NCI-H2081 (cell line): ENCODE results near the gene ACTN2.

Experiments used
- DNase-seq, 2 experiments: peaks; one replicate each; lab custom pipeline; 2025; lab: John Stamatoyannopoulos, UW

Gene ACTN2

DNA sequence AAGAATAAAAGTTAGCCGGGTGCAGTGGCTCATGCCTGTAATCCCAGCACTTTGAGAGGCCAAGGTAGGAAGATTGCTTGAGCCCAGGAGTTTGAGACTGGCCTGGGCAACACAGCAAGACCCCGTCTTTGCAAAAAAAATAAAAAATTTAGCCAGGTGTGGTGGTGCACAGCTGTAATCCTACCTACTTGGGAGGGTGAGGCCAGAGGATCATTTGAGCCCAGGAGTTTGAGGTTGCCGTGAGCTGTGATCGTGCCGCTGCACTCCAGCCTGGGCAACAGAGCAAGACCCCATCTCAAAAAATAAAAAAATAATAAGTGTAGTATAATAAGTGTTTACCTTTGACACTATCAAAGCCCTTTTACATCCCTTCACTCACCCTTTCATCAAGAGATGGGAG lies 5.0 kb downstream of the ACTN2 start:
- no peak for DNase-seq

DNA sequence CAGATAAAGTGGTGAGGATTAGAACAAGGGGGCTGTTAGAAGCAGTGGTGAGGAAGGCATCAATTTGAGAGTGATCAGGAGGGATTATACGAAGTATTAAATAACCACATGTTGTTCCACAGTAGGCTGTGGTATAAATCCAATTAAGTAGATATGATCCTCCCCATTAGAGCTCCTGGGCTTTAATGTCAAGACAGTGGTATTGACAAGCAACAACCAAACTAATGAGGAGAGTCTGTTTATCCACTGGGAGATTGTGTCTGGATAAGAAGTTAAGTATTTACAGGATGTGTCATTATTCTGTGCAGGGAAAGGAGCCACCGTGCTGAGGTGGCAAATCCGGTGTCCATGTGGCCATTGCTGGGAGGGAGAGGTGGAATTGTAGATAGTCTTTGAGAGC lies 5.8 kb downstream of the ACTN2 start:
- DNase-seq, result no peak

DNA sequence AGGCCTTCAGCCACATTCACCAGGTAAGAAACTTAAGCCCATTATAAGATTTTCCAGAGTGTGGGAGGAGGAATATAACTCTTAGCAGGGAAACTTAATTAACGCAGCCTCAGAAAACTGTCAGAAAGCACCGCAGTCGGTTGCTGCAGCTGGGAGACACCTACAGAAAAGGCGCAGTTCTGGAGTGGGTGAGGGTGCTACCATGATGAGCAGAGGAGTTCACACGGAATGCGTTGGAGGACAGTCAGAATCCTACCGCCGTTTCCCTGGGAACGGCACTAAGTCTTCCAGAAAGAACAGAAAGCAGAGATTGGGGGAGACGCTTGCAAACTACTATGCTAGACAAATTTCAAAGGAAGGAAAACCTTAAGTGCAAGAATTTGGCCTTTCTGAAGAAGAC lies 6.4 kb downstream of the ACTN2 start:
- no peak for DNase-seq

- no peak for DNase-seq
These were observed 13.1 kb downstream of the ACTN2 start for GRCh38 chr1:236699366-236699765.

DNA sequence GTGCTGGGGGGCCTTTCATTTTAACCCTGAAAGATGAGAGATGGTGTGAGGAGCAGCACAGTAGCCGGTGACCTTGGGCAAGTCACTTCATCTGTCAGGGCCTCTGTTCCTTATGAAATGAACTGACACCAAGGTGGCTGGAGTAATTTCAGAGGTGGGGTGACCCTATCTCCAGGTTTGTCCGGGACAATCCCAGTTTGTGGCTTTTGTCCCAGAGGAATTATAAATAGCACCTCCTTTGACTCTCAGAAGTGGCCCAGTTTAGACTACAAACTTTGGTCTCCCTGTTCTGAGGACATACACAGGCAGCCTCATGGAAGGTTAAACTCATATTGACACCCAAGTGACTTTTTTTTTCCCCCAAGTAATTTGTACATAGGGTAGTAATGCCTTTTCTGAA lies 14.6 kb downstream of the ACTN2 start:
- DNase-seq, result no peak

DNA sequence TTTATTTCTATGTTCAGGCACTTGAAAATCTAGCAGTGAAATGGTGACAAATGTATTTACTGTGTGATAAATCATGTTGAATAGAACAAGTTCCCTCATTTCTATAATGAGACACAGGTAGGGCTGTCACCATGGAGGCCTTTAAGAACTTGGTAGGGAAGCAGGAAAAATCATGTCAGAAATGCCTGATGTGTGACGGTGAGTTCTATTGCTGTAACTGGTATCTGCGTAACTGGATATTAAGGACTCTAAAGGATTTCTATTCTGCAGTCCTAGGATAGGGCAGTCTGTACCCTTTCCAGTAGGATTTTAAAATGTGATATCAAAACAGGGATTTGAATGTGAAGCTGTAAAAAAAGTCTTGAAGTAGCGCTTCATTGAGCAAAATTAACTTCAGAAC lies 15.5 kb downstream of the ACTN2 start:
- no peak for DNase-seq

GRCh38 chr1:236702791-236703394 lies 16.6 kb downstream of the ACTN2 start:
- DNase-seq, result no peak

- no peak for DNase-seq
These were observed 19.5 kb downstream of the ACTN2 start for GRCh38 chr1:236705771-236706170.

DNA sequence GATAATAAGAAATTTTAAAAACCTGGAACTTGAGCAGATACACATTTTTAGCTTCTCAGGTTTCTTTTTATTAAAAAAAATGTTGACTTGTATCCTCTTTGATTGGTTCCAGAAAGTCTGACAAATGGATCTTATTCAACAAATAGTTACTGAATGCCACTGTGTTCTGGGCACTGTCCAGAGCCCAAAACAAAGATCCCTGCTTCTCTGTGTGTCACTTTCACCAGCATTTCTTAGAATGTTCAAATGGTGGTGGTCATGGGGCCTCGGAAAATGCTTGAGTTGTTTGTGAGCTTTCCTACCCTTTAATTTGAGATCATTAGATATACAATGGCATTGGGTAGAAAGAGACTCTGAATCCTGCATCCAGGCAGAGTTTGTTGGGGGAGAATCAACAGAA lies 19.9 kb downstream of the ACTN2 start:
- no peak for DNase-seq

GRCh38 chr1:236710328-236710892 lies 24.1 kb downstream of the ACTN2 start:
- no peak for DNase-seq

- DNase-seq, result no peak
These were observed 29.9 kb downstream of the ACTN2 start for GRCh38 chr1:236716160-236716559.

GRCh38 chr1:236717811-236718210 lies 31.5 kb downstream of the ACTN2 start:
- no peak for DNase-seq

DNA sequence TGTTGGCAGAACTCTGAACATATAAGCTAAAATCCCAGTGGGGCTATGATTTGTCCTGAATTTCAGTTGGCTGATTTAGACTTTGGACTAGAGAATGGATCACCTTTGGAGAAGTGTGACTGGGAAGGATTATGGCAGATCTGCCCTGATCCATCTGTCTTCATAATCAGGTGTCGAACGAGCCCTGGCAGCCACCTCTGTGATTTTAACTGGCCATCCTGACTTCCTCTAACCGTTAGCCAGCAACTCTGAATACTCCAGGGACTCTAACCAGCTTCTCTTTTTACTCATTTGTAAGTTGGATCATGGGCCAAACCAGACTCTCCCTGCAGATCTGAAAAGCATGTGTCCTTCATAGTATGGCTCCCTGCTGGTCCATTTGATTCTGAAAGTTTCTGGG lies 32.0 kb downstream of the ACTN2 start:
- DNase-seq, result no peak

DNA sequence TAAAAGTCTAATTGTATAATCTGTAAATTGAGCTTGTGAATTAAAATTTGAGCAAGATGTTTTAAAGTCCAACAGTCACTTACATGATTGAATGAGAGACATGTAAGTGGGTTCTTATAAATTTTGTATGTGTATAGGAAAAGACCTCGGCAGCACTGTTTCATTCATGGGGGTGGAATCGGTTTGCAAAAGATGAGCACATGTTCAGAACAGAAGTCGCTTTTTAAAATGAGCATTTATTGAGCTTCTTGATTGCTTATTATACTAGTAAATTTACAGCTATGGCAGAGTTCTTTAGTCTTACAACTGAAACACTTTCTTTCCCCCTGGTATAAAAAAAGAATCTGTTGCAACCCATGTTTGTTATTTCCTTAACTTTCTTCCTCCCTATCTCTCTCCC lies 33.9 kb downstream of the ACTN2 start:
- DNase-seq, result no peak

DNA sequence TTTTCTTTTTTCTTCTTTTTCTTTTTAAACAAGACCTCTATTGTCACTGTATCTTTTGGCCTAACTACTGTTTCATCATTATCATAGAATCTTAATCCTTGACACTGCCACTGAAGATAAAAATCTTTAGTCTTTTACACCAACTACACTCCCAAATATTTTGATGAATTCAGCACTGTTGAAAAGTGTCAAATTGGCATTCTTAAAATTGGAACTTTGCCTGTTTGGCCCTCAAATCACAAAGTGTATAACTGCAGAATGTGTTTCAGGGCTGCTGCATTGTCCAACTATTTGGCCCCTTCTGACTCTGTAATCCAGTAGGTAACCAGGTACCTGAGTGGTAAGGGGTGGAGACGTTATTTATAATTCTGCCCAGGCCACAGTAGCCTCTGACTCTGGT lies 34.3 kb downstream of the ACTN2 start:
- no peak for DNase-seq

DNA sequence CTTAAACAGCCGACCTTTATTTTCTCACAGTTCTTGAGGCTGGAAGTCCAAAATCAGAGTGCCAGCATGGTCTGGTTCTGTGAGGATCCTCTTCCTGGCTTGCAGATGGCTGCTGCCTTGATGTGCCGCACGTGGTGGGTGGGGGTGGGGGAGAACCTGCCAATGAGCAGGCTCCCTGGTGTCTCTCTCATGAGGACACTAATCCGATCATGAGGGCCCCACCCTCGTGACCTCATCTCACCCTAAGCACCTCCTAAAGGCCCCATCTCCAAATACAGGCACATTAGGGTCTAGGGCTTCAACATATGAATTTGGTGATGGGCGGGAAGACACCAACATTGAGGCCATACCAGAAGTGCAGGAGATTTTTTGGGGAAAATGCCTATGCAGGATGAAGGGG lies 37.8 kb downstream of the ACTN2 start:
- no peak for DNase-seq

DNA sequence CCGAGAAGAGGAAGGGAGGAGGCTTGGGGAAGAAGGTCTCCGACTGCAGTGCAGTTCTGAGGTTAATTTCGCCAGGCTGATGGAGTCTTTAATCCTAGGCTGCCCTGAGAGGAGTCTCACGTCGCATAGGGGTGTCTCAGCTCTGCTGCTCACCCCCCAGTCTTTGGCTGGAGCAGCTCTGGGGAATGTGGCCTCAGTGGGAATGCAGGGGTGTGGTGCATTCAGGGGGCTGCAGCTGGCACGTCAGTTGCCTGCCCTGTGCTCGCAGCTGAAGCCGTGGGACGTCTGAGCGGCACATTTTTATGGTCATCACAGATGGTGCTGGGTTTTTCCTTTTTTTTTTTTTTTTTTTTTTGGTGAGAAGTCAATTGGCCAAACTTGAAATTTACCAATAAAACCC lies 38.2 kb downstream of the ACTN2 start:
- no peak for DNase-seq

DNA sequence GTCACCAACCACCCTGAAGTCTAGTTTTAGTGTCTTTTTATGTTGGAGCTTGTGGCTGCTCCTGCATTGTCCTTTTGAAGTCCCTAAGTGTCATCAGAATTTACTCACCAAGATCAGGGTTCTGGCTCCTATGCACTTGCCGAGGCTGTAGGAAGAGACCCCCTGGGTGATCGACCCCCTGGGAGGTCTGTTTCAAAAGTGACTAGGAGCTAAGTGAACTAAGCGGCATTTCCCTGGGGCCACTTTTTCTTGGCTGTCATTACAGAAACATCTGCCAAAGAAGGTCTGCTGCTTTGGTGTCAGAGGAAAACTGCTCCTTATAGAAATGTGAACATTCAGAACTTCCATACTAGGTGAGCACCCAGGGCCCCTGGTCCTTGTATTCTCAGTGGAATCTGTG lies 39.4 kb downstream of the ACTN2 start:
- no peak for DNase-seq

DNA sequence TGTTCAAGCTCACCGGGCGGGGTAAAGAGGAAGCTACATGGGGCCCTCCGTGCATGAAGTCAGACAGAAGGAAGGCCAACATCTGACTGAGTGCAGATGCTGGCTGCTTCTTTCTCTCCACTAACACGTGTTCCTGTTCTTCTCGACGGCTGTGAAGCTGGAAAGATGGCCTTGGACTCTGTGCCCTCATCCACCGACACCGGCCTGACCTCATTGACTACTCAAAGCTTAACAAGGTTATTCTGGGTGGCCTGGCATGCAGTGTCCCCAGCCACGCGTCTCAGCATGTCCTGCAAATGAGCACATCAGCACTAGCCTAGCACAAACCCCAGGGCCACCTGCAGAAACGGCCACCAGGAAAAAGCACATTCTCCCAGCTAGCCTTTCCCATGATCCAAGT lies 41.2 kb downstream of the ACTN2 start:
- DNase-seq, result no peak

DNA sequence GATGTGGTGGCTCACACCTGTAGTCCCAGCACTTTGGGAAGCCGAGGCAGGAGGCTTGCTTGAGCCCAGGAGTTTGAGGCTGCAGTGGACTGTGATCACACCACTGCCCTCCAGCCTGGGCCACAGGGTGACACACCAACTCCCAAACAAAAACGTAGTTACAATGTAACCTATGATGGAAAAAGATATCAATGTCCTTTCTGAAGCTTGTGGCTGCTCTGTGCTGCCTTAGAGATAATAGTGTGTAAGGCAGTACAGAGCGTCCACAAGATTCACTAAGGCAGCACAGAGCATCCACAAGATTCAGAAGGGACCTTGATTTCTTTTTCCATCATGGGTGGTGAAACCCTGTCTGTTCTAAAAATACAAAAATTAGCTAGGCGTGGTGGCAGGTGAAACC lies 42.5 kb downstream of the ACTN2 start:
- no peak for DNase-seq

DNA sequence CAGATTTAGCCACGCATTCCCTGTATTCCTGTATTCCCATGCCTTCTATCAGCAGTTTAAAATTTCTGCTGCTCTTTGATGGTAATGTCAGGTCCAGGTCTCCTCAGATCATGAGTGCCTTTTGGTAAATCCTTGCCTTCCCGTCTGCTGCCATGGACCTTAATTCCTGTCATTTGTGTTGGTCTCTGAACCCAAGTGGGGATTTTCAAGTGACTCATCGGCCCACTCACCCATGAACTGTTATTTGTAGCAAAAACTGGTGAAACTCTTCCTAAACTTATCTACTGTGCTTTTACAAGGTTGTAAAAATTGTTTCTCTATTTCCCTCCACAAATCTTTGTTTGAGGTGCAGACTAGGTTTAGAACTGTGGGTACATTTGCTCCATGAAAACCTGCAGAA lies 47.4 kb downstream of the ACTN2 start:
- DNase-seq, result no peak

GRCh38 chr1:236734141-236734765 lies 48.0 kb downstream of the ACTN2 start:
- DNase-seq, result no peak

- DNase-seq, result no peak
These were observed 50.5 kb downstream of the ACTN2 start for GRCh38 chr1:236736761-236737160.

GRCh38 chr1:236741753-236742152 lies 55.5 kb downstream of the ACTN2 start:
- DNase-seq, result no peak
